Epithelial cell of alveolus of lung (primary cell): Measurements from ENCODE around the gene OR2F1. TPM values are rescaled to one million over a fixed set of nuclear protein-coding genes. Genes with fewer than 3 reads are reported as not detected.

ENCODE experiments used
- total RNA-seq: library from RNA; depleted of rRNA; stranded (reverse); fragments of >200 nt; gene quantifications from 2 replicates; pipeline ENCODE4 v1.2.1, GENCODE V29; 2015

OR2F1 gene, protein sequence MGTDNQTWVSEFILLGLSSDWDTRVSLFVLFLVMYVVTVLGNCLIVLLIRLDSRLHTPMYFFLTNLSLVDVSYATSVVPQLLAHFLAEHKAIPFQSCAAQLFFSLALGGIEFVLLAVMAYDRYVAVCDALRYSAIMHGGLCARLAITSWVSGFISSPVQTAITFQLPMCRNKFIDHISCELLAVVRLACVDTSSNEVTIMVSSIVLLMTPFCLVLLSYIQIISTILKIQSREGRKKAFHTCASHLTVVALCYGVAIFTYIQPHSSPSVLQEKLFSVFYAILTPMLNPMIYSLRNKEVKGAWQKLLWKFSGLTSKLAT
- total RNA-seq = not detected in 2 replicates

DNA sequence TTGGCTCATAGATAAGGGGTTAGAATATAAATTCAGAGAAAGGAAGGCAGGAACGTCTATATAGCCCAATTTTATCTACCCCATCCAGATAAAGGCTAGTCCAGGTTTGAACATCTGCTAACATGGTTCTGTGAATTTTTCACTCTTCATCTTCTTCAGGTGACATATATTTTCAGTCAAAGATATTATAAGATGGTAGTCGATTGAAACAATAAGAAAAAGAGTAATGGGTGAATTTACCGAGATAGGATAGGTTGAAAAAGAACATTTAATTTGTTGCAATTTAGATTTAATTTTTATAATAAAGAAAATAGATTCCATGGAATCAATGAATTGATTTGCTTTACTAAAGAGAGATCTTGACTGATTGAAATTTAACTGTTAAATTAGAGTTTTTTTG, at the start of gene OR2F1:
Gene OR2F1 (plus strand): TSS at position 301 of the 400 bp plus-strand sequence. CDS start 5,127 bp downstream, outside the sequence.

DNA sequence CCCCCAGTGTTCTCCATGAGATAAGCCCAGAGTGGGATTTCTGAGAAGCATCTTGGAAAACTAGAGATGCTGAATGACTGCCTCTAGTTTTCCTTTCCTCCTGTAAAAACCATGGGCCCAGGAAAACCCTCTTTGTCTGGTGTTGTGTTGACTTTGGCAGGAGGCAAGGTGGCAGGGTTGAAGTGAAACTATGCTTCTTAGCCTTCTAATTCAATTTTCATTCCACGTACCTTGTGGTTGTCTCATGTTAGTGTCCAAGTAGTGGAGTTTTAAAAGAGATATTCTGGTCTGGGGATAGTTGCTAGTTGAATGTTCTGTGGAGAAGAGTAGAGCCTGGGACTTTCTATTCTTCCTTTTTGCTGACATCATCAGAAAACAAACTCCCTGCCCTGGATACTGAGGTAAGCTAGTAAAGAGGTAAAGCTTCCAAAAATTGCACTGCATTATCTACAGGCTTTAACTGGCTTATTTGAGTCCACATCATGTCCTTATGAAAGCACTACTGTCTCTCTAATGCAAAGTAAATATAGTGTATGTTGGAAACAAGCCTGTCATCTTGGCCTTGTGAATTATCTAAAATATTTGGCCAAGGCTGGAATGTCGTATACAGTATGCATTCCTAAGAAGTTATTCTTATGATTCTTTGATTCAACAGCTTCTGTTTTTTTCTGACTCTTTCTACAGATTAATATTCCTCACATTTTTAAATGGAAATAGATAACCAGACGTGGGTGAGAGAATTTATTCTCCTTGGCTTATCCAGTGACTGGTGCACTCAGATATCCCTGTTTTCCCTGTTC, 19.9 kb upstream of the OR2F1 start, which contains the start of gene OR2F2:
Gene OR2F2 (plus strand): TSS at position 708 of the 800 bp plus-strand sequence. CDS start 0 bp downstream, at position 708.

DNA sequence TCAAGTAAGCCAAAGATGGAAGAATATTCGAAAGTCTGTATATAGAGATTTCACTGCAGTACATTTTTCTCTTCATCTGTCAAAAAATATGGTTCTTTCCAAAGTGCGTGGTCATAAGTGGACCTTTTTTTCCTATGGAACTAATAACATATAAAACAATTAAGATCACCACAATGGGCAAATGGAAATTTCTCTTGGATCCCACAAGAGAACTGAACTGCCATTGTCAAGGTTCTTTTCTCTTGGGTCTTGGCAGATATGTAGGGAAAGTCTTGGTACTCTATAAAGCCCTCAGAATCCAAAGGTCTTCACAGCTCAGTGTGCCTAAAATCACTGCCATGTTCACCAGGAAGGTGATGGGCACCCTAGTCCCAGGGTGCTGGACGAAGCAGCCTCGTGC, 45.4 kb downstream of the OR2F1 start, which contains the start of gene OR6B1:
Gene OR6B1 (plus strand): TSS at position 301 of the 400 bp plus-strand sequence. CDS start 3,677 bp downstream, outside the sequence.

Other genes with a start within 250 kb of the OR2F1 start
- gene CTAGE6, start 197.1 kb upstream of the OR2F1 start, total RNA-seq = under 0.01 TPM in 1 of 2 replicates, not detected in the other
- 56.9 and 147 TPM in 2 replicates for gene TCAF1, start 52.7 kb upstream of the OR2F1 start, total RNA-seq
- gene OR2F2, start 19.6 kb upstream of the OR2F1 start, total RNA-seq = not detected in 2 replicates
- not detected in 2 replicates for gene OR6B1, start 45.5 kb downstream of the OR2F1 start, total RNA-seq
- gene OR2A5, start 94.1 kb downstream of the OR2F1 start, total RNA-seq = not detected in 2 replicates
- gene OR2A25, start 115.0 kb downstream of the OR2F1 start, total RNA-seq = not detected in 2 replicates
- gene OR2A12, start 131.4 kb downstream of the OR2F1 start, total RNA-seq = not detected in 2 replicates
- not detected in 2 replicates for gene OR2A2, start 154.7 kb downstream of the OR2F1 start, total RNA-seq
- gene OR2A14, start 168.3 kb downstream of the OR2F1 start, total RNA-seq = not detected in 2 replicates
- 0.72 TPM in 1 of 2 replicates, not detected in the other for gene CTAGE4, start 228.6 kb downstream of the OR2F1 start, total RNA-seq
- gene ARHGEF35, start 241.0 kb downstream of the OR2F1 start, total RNA-seq = 0.16 and 1.2 TPM in 2 replicates